Suppressor macrophage (primary cell): ENCODE results near the gene ANKIB1.
A peak's percentile ranks its signal among the peaks of the same experiment; 100 is the strongest.

Source experiments
- DNase-seq, 4 experiments: peaks; one replicate each; pipeline ENCODE4 v3.0.0-alpha.2; 2020 to 2022
- total RNA-seq, 17 experiments: gene quantifications; one replicate each; lab custom pipeline; 2026; ENCODE audit warnings: mixed read lengths in 6 of 17, inconsistent platforms in 3 of 17; lab: John Stamatoyannopoulos, UW

ANKIB1 gene, protein sequence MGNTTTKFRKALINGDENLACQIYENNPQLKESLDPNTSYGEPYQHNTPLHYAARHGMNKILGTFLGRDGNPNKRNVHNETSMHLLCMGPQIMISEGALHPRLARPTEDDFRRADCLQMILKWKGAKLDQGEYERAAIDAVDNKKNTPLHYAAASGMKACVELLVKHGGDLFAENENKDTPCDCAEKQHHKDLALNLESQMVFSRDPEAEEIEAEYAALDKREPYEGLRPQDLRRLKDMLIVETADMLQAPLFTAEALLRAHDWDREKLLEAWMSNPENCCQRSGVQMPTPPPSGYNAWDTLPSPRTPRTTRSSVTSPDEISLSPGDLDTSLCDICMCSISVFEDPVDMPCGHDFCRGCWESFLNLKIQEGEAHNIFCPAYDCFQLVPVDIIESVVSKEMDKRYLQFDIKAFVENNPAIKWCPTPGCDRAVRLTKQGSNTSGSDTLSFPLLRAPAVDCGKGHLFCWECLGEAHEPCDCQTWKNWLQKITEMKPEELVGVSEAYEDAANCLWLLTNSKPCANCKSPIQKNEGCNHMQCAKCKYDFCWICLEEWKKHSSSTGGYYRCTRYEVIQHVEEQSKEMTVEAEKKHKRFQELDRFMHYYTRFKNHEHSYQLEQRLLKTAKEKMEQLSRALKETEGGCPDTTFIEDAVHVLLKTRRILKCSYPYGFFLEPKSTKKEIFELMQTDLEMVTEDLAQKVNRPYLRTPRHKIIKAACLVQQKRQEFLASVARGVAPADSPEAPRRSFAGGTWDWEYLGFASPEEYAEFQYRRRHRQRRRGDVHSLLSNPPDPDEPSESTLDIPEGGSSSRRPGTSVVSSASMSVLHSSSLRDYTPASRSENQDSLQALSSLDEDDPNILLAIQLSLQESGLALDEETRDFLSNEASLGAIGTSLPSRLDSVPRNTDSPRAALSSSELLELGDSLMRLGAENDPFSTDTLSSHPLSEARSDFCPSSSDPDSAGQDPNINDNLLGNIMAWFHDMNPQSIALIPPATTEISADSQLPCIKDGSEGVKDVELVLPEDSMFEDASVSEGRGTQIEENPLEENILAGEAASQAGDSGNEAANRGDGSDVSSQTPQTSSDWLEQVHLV
- total RNA-seq, result 51.8 to 123 (median 65.1) reads per million in 17 experiments

GRCh38 chr7:92245487-92246359 lies at the start of gene ANKIB1, which contains the start of gene KRIT1:
TSS of gene ANKIB1 (plus strand) at chr7:92245974. CDS start at chr7:92294979, 49,005 bp downstream.
TSS of gene KRIT1 (minus strand) at chr7:92245914. CDS start at chr7:92242135, 3,779 bp downstream.
- peak; percentile 87 to 93 (median 91) for DNase-seq

- DNase-seq, result no peak
These were observed 45.0 kb upstream of the ANKIB1 start for GRCh38 chr7:92200791-92201190.

- no peak for DNase-seq
These were observed 39.8 kb upstream of the ANKIB1 start for GRCh38 chr7:92205987-92206386.

DNA sequence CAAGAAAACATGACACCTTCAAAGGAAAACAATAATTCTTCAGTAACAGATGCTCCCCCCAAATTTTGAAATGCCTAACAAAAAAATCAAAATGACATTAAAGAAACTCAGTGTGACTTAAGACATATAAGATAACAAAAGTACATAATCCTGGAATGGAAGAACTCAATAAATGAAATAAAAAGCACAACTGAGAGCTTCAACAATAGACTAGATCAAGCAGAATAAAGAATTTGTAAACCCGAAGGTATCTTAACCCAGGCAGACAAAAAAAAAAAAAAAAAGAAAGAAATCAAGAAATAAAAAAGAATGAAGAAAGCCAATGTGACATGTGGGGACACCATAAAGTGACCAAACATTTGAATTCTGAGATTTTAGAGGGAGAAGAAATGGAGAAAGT lies 39.1 kb upstream of the ANKIB1 start:
- no peak for DNase-seq

DNA sequence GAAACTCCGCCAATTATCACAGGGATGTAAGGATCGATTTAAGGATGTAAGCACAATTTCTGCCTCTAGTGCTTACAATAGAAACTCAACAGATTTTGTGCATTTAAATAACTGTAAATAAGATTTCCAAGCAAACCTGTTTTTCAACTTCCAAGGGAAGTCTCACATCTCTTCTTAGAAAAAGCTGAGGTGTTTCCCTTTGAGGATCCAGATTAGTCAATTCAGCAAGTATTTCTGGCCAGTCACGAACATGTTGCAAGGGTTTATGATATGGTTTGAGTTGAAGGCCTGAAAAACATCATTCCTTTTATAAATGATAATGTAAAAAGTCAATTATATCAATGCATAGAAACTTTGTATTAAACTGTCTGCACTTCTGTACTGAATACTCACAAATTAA lies 24.0 kb upstream of the ANKIB1 start:
- DNase-seq, result no peak

- DNase-seq, result no peak
These were observed 18.8 kb upstream of the ANKIB1 start for GRCh38 chr7:92226981-92227380.

- no peak for DNase-seq
These were observed 17.7 kb upstream of the ANKIB1 start for GRCh38 chr7:92228100-92228499.

DNA sequence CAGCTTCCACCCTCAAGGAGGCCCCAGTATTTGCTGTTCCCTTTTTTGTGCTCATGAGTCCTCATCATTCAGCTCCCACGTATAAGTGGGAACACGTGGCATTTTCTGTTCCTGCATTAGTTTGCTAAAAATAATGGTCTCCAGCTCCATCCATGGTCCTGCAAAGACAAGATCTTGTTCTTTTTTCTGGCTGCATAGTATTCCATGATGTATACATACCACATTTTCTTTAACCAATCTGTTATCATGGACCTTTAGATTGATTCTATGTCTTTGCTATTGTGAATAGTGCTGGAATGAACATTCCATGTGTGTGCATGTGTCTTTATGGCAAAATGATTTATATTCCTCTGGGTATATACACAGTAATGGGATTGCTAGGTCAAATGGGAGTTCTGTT lies 17.0 kb upstream of the ANKIB1 start:
- DNase-seq, result no peak

DNA sequence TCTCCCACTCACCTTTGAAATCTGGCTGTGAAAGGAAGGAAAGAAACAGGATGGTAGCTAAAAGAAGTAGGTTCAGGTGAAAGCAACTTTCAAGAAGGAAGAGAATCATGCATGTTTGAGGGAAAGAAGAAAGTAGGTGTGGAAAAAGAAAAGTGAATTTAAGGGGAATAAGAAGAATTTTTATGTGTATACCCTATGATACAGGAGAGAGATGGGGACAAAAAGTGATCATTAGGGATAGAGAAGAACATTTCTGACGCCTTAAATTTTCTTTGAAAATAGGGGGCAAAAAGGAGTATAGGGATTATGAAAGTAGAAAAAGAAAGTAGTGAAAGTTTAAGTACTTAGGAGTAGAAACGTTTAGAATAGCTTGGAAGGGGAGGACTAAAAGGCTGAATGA lies 15.2 kb upstream of the ANKIB1 start:
- DNase-seq, result no peak

DNA sequence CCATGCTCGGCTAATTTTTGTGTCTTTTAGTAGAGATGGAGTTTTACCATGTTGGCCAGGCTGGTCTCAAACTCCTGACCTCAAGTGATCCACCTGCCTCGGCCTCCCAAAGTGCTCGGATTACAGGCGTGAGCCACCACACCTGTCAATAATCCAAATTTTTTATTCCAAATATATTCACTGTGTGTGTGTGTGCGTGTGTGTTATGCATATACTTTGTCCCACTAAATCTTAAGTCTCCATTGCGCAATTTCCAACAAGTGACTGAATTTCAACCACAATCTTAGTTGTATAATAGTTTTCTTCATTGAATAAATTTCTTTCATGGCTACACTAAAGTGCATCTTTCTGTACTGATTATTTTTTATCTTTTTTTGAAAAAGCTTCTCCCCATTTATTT lies 2.8 kb upstream of the ANKIB1 start:
- peak in 2 of 4 experiments; percentile 10 to 40 for DNase-seq

DNA sequence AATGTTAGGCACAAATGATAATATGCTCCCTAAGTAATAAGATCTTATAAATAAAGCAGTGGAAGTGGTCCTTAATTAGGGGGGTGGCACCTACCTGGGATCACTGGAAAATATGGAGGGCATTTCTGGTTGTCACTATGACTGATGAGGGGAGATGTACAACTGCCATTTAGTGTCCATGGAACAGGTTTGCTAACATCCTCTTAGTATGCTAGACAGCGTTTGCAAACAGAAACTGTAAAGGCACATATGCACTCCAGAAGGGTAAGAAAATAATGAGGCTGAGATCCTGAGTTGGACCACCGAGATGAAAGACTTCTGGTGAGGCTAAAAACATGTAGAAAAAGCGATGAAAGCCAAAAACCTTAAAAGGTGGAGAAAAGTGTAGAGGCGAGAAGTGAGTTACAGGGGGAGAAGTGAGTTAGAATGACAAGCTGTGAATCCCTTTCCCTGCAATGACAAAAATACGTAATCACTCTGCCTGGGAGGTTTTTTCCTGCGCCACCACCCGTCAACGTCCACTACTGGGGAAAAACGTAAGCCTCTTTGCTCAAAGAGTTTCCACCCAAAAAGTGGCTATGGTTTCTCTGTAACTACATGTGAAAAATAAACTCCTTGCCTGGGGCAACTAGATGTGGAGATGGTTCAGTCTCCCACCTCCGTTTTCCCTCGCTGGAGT lies 827 bp upstream of the ANKIB1 start:
- DNase-seq, result peak; percentile 38 to 44 (median 38)

GRCh38 chr7:92246360-92247101 lies 757 bp downstream of the ANKIB1 start:
- DNase-seq, result peak in 3 of 4 experiments; percentile 1 to 15 (median 4)

GRCh38 chr7:92250603-92251002 lies 4.8 kb downstream of the ANKIB1 start:
- DNase-seq, result no peak

GRCh38 chr7:92251181-92251580 lies 5.4 kb downstream of the ANKIB1 start:
- DNase-seq, result no peak

GRCh38 chr7:92253251-92253650 lies 7.5 kb downstream of the ANKIB1 start:
- no peak for DNase-seq

DNA sequence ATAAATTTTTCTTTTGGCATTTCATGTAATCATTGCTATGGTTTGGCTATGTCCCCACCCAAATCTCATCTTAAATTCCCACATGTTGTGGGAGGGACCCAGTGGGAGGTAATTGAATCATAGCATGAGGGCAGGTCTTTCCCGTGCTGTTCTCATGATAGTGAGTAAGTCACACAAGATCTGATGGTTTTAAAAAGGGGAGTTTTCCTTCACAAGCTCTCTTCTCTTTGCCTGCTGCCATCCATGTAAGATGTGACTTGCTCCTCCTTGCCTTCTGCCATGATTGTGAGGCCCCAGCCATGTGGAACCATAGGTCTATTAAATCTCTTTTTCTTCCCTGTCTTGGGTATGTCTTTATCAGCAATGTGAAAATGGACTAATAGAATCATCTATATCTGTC lies 9.0 kb downstream of the ANKIB1 start:
- peak in 2 of 4 experiments; percentile 5 to 16 for DNase-seq

DNA sequence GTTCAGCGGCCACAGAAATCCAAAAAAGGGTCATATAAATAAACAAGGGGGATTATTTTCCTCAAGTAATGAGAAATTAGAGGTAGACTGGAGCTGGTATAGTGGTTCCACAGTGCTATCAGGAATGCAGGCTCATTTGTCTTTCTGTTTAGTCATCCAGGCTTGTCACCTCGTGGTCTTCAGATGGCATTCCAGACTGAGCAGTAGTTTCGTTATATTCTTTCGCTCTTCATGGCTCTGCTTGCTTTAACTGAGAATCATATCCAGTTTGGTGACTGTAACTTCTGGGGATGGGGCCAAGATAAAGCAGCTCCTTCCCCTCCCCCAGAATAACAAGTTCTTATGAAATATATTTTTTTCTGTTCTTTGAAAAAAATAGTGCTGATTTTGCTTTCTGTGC lies 9.5 kb downstream of the ANKIB1 start:
- no peak for DNase-seq

DNA sequence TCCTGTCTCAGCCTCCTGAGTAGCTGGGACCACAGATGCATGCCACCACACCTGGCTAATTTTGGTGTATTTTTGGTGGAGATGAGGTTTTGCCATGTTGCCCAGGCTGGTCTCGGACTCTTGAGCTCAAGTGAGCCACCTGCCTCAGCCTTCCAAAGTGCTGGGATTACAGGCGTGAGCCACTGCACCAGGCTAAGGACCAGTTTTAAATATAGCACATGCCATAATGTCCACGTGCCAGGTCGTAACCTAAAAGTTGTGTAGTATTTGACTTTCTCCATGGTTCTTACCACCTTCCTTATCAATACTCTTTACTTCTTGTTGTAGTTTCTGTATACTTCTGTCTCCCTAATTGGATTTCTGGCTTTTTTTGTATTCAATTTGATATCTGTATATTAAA lies 13.3 kb downstream of the ANKIB1 start:
- no peak for DNase-seq

DNA sequence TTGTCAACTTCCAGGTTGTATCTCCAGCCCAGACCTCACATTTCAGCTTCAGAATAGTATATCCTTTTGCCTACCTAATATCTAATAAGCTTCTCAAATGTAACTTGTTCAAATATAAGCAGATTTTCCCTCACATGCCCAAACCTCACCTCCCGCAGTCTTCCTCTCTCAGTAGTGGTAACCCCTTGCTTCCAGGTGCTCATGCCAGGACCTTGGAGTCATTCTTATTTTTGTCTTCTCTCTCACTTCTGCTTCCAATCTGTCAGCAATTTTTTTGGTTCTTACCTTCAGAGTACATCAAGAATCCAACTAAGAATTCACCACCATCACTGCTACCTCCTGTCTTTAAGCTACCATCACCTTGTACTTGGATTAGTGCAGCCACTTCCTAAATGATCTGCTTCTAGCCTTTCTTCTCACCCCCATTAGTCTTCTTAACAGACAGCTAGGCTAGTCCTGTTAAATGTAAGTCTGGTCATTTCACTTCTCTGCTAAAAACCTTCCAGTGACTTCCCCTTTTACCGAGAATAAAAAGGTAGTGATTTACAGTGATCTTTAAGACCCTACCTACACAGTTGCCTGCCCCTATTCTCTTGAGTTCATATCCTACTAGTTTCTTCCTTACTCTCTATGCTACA lies 14.0 kb downstream of the ANKIB1 start:
- DNase-seq, result no peak

- no peak for DNase-seq
These were observed 14.5 kb downstream of the ANKIB1 start for GRCh38 chr7:92260248-92260781.
